ENCODE measurements around the gene CCDC178.

GRCh38 chr18:33350256-33350655, 90.3 kb downstream of the CCDC178 start:
- no peak for TF ChIP-seq EZH2phosphoT487 (IDR thresholded peaks at IDR 0.05; ENCODE audit: low read depth, severe bottlenecking, unreplicated experiment)
- no peak for TF ChIP-seq CTCF (IDR thresholded peaks at IDR 0.05; ENCODE audit: poor library complexity)
- TF ChIP-seq EZH2 (IDR thresholded peaks at IDR 0.05; ENCODE audit: borderline replicate concordance) = no peak
